GM19452 (cell line): ENCODE data around the gene ARHGEF11.

Experiments used
- ATAC-seq: cut with Tn5 transposase; IDR thresholded peaks from one replicate; pipeline ENCODE4 v1.9.1; 2021; ENCODE audit not compliant: unreplicated experiment

The ARHGEF11 gene

DNA sequence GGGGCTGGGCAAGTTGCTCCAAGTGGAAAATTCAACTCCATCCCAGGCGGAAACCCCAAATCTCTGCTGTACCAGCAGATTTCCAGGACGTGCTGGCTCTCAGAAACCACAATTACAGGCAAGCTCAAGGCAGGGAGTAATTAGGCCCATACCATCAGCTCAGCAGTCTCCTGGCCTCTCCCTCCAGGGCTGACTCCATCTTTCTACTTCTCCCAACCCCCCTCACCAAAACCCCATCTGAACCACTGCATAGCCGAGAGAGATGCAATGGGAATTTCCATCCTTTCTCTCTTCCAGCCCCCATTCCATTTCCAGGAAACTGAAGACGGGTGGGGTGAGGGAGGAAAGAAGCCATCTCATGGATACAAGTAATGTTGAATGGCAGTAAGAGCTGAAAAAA, 41.2 kb downstream of the ARHGEF11 start:
- no peak for ATAC-seq

DNA sequence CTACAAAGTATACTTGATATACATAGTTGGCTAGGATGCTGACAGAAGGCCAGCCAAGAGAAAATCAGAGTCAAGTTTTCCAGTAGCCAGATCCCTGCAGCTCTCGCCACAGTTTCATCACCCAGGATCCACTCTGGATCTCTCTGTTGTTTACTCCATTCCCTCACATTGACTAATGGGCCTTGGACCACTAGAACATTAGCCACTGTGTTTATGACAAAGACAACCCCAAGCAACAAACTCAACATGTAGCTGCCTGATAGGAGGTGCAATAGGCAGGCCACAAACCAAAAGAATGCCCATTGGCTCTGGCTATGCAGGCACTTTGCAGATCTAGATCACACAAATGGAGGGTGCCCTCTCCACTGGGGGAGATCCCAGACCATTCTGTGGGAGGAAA, 44.2 kb downstream of the ARHGEF11 start:
- no peak for ATAC-seq

DNA sequence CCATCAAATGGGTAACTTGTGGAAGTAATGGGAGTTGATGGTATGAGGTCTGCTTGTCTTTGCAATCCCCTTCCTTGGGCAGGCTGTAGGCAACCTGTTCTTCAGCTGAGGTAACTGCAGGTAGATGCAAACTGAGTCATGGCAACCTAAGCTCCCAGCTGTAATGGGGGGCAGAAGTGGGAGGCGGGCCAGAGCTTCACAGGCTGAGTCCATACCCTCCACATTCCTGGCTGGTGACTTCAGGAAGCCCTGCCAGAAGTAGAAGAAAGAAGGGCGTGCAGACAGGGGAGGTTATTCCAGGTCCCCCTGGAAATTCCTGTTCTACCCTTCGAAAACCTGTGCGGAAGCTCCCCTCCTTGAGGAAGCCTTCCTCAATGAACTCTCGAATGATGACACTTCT, 44.9 kb downstream of the ARHGEF11 start:
- ATAC-seq, result no peak

DNA sequence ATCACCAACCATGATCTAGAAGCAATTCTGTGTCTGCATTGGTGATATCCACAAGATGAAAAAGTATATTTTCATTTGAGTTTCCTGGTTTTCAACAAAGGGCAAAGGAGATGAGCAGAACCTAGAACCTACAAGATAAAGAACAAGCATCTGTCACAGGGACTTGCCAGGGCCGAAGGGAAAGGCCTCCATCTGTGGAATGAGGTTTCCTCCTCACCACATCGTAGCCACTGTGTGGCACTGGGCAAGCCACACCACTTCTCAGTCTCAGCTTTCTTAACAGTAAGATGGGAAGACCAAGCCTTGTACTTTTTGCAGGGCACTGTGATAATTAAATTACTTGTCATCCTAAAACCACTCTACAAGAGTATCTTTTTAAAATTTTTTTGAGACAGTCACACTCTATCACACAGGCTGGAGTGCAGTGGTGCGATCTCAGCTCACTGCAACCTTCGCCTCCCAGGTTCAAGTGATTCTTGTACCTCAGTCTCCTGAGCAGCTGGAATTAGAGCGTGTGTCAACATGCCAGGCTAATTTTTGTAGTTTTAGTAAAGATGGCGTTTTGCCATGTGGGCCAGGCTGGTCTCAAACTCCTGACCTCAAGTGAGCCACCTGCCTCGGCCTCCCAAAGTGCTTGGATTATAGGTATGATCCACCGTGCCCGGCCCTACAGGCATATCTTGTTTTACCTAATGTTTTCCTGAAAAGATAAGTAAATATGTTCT, 45.8 kb downstream of the ARHGEF11 start:
- no peak for ATAC-seq

DNA sequence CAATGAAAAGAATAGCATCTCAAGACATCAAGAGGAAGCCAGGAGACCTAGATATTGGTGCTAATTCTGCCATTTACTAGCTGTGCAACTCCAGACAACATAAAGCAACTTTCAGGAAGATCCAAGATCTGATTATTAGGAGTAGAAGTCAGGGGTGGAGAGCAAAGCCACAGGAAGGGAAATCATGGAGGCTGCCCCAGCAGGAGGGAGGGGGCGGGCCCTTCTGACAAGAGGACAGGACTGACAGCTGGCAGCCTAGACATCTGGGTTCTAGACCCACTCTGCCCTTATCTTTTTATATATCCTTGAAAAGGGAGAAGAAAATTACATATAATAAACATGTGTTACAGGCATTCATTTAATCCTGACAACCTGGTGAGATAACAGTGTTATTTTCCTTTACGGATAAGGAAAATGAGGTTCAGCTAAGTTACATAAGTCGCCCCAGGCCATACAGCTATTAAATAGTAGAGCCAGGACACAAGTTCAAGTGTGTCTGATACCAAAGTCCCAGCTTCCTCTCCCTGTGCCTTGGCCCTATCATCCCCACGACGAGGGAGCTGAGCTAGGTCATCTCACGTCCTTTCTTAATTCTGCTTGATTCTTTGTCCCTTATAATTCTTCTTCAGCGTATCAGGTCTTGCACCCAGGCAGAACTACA, 46.6 kb downstream of the ARHGEF11 start:
- ATAC-seq, result no peak

DNA sequence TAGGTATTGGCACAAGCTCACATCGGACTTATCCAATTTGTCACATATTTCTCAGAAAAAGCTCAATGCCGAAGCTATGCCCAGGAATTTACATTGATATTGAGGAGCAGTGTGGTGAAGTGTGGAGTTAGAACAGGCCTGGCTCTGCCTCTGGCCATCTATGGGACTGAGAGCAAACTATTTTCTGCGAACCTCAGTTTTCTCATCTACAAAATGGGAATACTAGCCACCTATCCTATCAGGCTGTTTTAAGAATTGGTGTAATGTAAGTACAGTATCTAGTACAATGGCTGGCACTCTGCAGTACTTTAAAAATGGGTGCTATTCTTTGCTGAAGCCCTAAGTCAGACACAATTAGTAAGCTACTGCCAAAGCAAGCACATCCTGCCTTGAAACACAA, 47.2 kb downstream of the ARHGEF11 start:
- no peak for ATAC-seq

DNA sequence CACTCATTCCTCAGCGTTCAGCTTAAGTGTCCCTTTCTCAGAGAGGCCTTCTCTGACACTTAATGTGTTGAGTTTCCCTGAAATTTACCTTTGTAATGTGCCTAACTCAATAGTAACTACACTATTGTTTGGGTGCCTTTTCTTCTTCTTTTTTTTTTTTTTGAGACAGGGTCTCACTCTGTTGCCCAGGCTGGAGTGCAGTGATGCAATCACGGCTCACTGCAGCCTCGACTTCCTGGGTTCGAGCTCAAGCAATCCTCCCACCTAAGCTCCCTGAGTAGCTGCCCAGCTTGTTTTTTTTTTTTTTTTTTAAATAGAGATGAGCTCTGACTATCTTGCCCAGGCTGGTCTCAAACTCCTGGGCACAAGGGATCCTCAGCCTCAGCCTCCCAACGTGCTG, 50.1 kb downstream of the ARHGEF11 start:
- ATAC-seq, result no peak

DNA sequence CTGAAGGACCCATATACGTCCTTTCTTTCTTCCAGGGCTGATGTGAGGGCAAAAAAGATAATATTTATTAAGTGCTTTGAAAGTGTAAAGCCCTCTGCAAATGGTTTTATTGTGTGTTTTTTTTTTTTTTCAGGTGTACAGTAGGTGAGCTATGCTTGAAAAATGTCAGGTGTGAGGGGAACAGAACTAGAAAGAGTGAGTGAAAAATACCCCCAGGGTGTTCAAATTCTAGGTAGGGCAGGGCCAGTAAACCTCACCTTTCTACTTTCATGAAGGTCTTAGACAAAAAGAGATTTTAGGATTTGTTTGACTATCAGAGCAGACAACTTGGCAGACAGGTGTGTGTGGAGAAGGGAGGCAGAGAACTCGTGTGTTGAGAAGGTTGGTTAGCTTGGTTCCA, 51.3 kb downstream of the ARHGEF11 start:
- no peak for ATAC-seq

DNA sequence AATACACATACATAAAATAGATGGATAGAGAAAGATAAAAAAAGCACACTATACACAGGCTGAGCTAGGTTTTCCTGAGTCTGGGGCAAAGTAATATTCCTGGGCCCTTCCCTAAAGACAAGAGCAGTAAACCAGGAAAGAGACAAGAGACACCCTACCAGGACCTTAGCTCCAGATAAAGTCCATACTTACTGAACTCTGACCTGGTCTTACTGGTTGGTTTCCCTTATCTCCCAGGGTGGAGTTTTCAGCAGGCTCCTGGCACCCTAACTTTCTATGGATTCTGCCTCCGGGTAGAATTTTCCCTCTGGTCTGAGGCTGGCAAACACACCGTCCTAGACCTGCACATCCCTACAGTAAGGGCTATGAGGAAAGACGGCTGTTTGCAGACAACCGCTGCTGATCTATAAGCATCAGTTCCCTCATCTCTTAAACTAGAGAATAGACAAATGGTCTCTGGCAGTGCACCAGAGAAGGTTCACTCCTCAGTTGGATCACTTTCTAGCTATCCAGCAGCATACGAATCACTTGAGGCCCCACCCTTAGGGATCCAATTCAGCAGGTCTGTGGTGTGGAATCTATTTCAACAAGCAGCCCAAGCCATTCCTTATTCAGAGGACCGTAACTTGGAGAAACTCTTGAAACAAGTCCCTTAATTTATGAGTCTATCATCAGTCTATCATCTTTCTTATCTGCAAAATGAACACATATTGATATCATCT, 52.0 kb downstream of the ARHGEF11 start:
- no peak for ATAC-seq

DNA sequence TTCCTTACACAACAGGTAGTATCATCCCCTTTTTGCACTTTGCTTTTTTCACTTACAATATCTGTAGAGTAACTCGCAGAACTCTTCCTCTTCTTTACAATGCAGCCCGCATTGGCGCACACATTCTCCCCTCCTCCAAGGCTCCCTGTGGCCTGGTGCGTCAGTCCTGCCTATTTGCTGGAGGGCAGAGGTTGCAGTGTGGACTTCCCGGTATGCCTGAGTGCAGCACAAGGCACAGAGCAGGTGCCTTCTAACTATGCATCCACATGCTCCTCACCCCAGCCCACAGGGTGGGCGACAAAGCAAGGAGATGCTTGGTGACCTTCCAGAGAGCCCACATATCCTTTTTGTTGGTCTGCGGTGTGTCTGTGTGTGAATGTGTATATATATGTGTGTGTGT, 53.3 kb downstream of the ARHGEF11 start:
- no peak for ATAC-seq

DNA sequence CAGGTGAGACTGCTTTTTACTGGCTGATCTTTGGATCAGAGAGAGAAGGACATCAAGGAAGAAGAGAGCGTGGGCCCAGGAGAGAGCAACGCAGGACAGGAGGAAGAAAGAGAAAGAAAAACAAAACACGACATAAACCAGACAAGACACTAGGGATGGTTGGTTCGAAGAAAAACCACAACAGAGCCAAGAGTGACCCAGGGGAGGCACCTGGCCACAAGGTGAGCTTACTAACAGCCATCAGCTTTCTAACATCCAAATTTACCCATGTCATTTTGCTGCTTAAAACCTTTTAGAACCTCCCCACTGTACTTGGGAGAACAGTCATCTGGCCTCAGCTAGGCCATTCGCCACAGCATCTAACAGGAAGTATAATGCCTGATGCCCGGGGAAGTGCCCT, 57.8 kb downstream of the ARHGEF11 start:
- ATAC-seq, result no peak

DNA sequence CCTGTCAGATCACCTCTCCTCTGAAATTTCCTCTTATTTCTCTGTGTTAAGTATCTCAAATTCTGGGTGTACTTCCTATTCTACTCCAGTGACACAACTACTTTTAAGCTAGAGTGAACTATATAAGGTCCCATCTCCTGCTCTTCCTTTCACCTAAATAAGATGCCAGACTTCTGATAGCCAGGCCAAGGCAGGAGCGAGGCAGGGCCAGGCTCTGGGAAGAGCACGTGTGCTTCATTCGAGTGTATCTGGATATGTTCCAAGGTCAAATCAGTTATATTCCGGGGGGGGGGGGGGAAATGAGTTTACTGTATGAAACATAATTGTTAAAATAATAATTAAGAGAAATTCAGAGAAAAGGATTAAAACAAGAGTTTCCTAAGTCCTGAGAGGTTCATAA, 65.0 kb downstream of the ARHGEF11 start:
- ATAC-seq, result no peak

DNA sequence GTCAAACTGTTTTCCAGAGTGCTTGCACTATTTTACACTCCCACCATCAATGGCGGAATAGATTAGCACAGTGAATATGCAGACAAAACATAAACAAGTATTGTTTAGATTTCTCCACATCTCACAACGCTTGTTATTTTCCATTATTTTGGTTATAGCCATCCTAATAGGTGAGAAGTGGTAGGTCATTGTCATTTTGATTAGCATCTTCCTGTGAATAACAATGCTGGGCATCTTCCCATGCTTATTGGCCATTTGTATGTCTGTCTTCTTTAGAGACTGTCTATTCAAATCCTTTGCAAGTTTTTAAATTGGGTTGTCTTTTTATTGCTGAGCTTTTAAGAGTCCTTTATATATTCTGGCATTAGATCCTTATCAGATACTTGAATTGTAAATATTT, 70.5 kb downstream of the ARHGEF11 start:
- no peak for ATAC-seq

DNA sequence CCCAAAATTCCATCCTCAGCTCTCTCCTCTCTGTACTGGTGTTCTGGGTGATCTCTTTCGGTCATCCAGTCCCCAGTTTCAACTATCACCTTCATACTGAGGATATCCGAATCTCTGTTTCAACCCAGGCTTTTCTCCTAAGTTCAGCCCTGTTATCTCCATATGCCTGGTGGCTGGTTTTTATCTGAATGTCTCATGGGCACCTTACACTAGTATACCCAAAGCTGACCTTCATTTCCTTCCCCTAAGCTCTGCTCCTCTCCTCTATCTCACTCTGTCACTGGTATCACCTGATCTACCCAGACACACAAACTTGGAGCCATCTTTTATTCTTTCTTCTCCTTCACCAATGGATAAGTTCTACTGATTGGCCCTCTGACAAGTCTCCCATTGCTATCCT, 72.1 kb downstream of the ARHGEF11 start:
- ATAC-seq, result no peak

DNA sequence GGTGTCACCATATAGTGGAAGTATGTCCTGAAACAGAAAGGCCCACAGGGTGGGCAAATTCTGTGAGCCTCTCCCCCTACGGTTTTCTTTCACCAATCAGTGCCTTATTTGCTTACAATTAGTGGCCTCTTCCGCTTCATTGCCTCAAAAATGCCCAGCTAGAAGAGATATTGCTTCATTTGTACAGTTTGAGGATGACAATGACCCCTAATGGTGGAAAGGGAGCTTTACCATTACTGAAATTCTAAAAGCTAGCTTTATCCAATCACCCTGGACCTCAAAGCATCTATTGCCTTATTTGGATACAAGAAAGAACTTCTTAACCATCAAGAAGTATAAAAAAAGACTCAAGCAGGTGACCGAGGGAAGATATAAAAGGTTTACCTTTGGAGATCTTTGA, 75.5 kb downstream of the ARHGEF11 start:
- ATAC-seq, result no peak

DNA sequence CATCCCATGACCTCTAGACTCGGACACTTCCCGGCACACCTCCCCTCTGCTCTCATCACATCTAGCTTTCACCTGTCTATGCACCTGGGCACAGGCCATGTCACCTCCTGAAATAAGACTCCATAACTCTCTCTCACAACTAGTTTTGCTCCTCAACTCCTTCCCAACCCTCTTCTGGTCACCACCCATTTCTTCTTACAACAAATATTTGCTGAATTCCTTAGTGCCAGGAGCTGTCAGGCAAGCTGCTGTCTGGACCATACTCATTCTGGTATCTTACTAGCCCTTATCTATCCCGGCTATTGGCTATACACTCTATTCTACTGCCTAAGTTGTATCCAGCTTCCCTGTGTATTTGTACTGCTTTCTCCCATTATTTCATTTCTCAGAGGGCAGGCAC, 76.0 kb downstream of the ARHGEF11 start:
- ATAC-seq, result no peak

DNA sequence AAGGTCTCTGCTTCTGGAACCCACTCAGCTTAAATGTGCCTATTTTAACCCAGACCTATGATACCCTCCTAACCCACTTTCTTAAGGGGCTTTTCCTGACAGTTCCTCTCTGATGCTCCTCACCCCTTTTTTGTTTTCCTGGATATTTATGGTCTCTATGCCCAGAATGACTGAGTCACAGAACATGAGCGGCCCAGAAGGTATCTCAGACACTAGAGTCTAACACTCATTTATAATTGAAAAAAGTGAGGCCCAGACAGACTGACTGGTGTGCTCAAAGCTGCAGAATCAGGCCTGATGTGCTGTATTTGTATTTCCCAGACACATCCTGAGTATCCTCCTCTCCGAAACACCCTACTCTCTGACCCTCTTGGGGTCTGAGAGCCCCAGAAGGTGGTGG, 81.1 kb downstream of the ARHGEF11 start:
- ATAC-seq, result no peak

DNA sequence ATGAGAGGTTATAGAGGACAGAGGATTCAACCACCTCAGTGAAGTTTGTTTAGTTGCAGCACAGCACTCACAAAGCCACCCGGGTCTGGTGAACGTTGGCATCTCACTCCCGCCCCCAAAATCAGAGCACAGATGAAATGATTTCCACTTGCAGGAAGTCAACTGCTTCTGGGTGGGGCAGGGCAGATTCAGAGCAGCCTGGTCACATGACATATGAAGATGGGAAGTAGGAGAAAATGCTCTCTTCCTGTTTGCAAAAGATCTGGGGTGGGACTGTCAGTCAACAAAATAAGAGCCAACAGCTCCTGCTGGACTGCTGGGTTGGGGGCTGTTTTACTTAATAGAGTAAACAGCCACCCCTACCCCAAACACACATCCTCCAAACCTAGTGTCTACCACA, 81.9 kb downstream of the ARHGEF11 start:
- ATAC-seq, result no peak

DNA sequence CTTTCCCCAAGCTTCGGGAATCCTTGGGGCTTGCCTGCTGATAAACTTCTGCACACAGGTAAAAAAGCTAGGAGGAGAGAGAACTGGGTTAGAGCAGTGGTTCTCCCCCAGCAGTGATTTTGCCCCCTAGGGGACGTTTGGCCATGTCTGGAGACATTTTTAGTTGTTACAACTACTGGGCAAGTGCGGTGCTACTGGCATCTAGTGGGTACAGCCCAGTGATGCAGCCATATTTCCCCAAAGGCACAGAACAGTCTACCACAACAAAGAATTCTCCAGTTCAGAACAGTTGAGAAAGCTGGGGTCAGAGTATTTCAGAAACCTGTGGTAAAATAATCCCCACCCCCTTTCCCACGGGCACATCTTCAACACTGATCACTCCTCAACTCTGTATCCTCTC, 83.8 kb downstream of the ARHGEF11 start:
- no peak for ATAC-seq

DNA sequence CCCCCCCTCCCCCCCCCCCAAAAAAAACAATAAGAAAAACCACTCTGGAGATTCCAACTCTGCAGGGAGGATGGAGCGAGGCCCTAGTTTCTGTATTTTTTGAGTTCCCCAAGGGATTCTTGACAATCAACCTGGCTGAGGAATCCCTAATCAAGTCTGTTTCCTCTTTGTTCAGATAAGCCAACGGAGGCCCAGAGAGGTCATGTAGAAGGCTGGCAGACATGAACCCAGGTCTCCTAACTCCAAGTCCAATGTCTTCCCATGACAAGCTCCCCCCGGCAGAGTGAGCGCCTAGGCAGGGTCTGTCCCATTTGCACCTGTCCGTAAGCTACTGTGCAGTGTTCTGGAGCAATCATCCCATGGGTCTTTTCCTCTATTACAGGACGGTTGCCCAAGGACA, 85.6 kb downstream of the ARHGEF11 start:
- no peak for ATAC-seq

DNA sequence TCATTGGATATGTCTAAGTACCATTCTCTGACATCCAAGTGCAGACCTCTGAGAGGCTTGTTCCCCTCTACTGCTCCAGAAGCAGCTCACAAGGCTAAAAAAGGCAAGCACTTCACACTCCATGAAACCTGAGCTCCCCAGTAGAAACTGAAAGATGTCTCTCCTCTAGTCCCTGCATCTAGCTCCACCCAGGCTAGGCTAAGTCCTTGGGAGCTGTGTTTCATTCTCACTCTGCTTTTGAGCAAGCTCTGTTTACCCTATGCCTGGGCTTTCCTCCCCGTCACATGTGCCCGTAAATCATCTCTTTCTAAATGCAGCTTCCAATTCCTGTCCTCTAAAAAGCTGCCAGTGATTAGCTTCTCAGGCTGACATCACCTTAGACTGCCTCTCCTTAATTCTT, 86.1 kb downstream of the ARHGEF11 start:
- no peak for ATAC-seq

DNA sequence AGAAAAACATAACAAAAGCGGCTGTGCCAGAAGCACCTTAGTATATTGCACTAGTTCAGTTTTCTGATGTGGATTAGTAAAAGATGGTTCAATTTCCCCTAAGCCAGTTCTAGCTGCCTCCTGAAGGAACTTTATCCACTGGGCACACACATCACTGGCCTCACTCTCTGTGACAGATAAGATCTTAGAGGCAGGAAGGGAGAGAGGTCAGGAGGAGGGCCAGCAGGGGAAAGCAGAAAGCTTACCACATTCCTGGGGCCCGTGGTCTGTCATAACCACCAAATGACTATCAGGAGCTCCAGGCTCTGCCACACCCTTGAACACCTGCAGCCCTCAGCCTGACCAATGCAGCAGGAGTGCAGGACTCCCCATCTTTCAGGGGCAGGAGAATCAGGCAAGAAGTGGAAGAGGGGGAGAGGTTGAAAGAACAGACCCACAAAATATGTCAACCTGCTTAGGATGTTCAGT, 87.3 kb downstream of the ARHGEF11 start:
- no peak for ATAC-seq
